ENCODE data around the gene PHYHD1. TPM values are rescaled to one million over a fixed set of nuclear protein-coding genes. Genes with fewer than 3 reads are reported as not detected.
A peak's percentile ranks its signal among the peaks of the same experiment; 100 is the strongest.

PHYHD1 gene
- total and polyA plus RNA-seq, 7 experiments from 2014 or later: 1.1 to 5.1 (median 3.1) TPM

DNA sequence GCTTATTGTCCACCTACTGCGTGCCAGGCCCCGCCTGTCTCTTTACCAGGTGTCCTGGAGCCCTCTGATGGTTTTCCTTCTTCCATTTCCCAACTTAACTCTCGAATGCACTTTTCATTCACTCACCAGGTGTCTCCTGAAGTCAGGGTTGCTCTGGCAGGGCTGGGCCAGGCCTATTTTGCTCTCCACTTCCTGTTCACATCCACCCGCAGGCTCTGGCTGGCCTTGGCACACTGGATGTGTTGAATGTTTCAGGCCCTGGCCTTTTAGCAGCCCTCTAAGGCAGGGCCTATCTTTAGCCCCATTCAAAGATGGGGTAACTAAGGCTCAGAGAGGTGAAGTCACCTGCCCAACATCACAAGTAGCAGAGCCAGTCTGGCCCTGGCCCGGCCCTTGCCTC is 22.4 kb upstream of the PHYHD1 start:
- H3K36me3 Mint-ChIP-seq: peaks cover 9 to 36% (median 22%) of the 10 kb centered on the region in 5 donors
- DNase-seq (peak in 1 of 9 donors; percentile 18), ATAC-seq (no peak)
- peak overlapping the region; percentile 89 for H3K27ac ChIP-seq (ENCODE audit: low read depth, low read length)
- H3K4me1 Mint-ChIP-seq: peaks cover 60 to 93% (median 81%) of the 10 kb centered on the region in 7 donors
- H3K27me3 Mint-ChIP-seq: no peaks in the 10 kb centered on the region
- POLR2A ChIA-PET: interaction anchor here (0.6 to 1.6 kb wide), 3 partner anchors 16 to 27 kb away, joined by 3 to 6 read pairs (median 5); no protein-coding TSS in a partner anchor
- no peak overlapping the region for H3K4me3 ChIP-seq (ENCODE audit: low read length)
- no peaks in the 10 kb centered on the region for H3K27me3 ChIP-seq (ENCODE audit: control insufficient read depth in 2 of 2, insufficient read depth in 2 of 2, low read length in 2 of 2)
- H3K4me1 ChIP-seq (ENCODE audit: control insufficient read depth in 2 of 2, insufficient read depth in 2 of 2, low read length in 2 of 2): peaks cover 70 to 87% of the 10 kb centered on the region in 2 donors
- intact Hi-C loops (cut with micrococcal nuclease): no loop called here
- no peaks in the 10 kb centered on the region for H3K9me3 ChIP-seq (ENCODE audit: control insufficient read depth in 2 of 3, low read length in 3 of 3)
- H3K27ac Mint-ChIP-seq: peak overlapping the region; percentile 85 to 98 (median 96)
- H3K4me3 Mint-ChIP-seq: peak overlapping the region; percentile 56 to 83 (median 74)
- CTCF ChIA-PET: interaction anchor here (0.6 to 1.7 kb wide), 4 partner anchors 17 to 261 kb away, joined by 3 to 6 read pairs (median 4); partner anchors contain the start of genes KYAT1 and LRRC8A
- H3K36me3 ChIP-seq (ENCODE audit: control insufficient read depth in 2 of 3, insufficient read depth in 3 of 3, low read length in 3 of 3): peaks cover 0 to 5% (median 4%) of the 10 kb centered on the region in 3 experiments
- H3K9me3 Mint-ChIP-seq: no peaks in the 10 kb centered on the region

DNA sequence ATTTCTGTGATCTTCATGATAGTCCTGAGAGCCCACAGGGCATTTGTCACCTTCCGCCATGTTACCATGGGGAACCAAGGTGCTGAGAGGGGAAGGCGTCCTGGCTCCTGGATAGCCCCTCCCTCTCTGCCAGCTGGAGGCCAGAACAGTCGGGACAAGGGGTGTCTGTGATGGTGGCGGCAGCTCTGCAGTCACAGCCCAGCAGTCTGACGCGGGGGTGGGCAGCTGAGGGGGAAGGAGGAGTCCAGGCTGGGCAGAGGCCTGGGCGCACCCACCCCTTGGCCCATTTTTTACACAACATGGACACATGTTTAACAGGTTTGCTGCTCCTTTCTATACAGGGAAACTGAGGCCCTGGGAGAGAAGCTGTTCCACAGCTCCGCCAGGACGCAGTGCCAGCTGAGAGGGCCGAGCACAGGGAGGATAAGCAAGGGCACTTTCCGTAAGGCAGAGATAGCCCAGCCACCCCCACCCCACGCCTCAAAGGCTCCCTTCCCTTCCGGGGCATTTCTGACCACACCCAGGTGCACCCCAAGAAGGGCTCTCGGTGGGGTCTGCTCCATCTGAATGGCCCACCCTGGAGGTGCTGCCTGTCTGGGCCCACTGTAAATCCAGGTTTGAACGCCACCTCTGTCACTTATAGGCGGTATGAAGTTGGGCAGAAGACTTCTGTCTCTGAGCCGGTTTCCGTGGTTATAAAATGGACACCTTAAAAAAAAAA is 21.8 kb upstream of the PHYHD1 start:
- H3K4me3 Mint-ChIP-seq: peak overlapping the region; percentile 69 to 83 (median 78)
- CTCF ChIA-PET: interaction anchor here (0.6 to 1.7 kb wide), 3 partner anchors 27 to 261 kb away, joined by 3 to 6 read pairs (median 4); no protein-coding TSS in a partner anchor
- peaks cover 58 to 94% (median 84%) of the 10 kb centered on the region in 7 donors for H3K4me1 Mint-ChIP-seq
- Histone ChIP-seq H3K9me3 (ENCODE audit: control insufficient read depth in 2 of 3, low read length in 3 of 3) (no peaks in the 10 kb centered on the region), H3K27me3 (ENCODE audit: control insufficient read depth in 2 of 2, insufficient read depth in 2 of 2, low read length in 2 of 2) (no peaks in the 10 kb centered on the region), H3K4me3 (ENCODE audit: low read length) (peak overlapping the region; percentile 26), H3K27ac (ENCODE audit: low read depth, low read length) (peak overlapping the region; percentile 89), H3K36me3 (ENCODE audit: control insufficient read depth in 2 of 3, insufficient read depth in 3 of 3, low read length in 3 of 3) (peaks cover 0 to 5% (median 4%) of the 10 kb centered on the region in 3 experiments), H3K4me1 (ENCODE audit: control insufficient read depth in 2 of 2, insufficient read depth in 2 of 2, low read length in 2 of 2) (peaks cover 76 to 90% of the 10 kb centered on the region in 2 donors)
- DNase-seq: no peak
- H3K36me3 Mint-ChIP-seq: peaks cover 9 to 33% (median 18%) of the 10 kb centered on the region in 5 donors
- intact Hi-C loops (cut with micrococcal nuclease): no loop called here
- H3K27ac Mint-ChIP-seq: peak overlapping the region; percentile 85 to 98 (median 96)
- POLR2A ChIA-PET: interaction anchor here (0.7 to 1.6 kb wide), 3 partner anchors 16 to 29 kb away, joined by 3 to 6 read pairs (median 5); no protein-coding TSS in a partner anchor
- H3K27me3 Mint-ChIP-seq: no peaks in the 10 kb centered on the region
- peak; percentile 0 for ATAC-seq
- no peaks in the 10 kb centered on the region for H3K9me3 Mint-ChIP-seq

DNA sequence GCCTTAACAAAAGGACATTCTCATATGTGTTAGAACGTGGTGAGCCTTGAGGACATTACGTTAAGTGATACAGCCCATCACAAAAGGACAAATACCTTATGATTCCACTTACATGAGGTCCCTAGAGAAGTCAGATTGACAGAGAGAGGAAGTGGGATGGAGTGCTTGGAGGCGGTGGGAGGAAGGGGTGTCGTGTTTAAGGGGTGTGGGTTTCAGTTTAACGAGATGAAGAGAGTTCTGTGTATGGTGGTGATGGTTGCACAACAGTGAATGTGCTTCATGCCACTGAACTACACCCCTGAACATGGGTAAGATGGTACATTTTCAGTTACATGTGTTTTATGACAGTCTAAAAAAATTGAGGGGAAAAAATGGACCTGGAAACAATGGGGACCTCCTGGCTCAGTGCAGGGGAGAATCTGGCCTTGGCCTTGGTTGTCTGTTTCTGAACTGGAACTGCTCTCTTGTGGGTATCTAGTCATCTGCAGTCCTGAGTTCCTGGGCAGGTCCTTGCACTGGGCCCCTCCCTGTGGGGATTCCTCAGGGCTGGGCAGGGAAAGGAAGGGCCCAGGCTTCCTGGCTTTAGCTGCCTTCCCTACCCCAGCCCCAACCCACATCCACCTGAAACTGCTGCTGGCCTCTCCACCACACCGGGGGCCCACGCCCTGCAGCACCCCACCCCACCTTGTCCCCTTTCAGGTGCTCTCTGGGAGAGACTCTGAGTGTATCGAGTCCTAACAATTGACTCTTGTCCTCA is 21.0 kb upstream of the PHYHD1 start:
- Histone ChIP-seq H3K4me1 (ENCODE audit: control insufficient read depth in 2 of 2, insufficient read depth in 2 of 2, low read length in 2 of 2) (peaks cover 78 to 89% of the 10 kb centered on the region in 2 donors), H3K9me3 (ENCODE audit: control insufficient read depth in 2 of 3, low read length in 3 of 3) (no peaks in the 10 kb centered on the region), H3K27ac (ENCODE audit: low read depth, low read length) (peak overlapping the region; percentile 89), H3K27me3 (ENCODE audit: control insufficient read depth in 2 of 2, insufficient read depth in 2 of 2, low read length in 2 of 2) (no peaks in the 10 kb centered on the region), H3K4me3 (ENCODE audit: low read length) (peak overlapping the region; percentile 26), H3K36me3 (ENCODE audit: control insufficient read depth in 2 of 3, insufficient read depth in 3 of 3, low read length in 3 of 3) (peaks cover 0 to 5% (median 4%) of the 10 kb centered on the region in 3 experiments)
- DNase-seq (peak in 7 of 9 donors; percentile 31 to 49 (median 37)), ATAC-seq (peak; percentile 17)
- Mint-ChIP-seq H3K9me3 (no peaks in the 10 kb centered on the region), H3K27ac (peak overlapping the region; percentile 85 to 98 (median 96)), H3K4me3 (peak overlapping the region; percentile 62 to 83 (median 78)), H3K4me1 (peaks cover 56 to 91% (median 80%) of the 10 kb centered on the region in 7 donors), H3K27me3 (no peaks in the 10 kb centered on the region), H3K36me3 (peaks cover 7 to 32% (median 17%) of the 10 kb centered on the region in 5 donors)
- intact Hi-C loops (cut with micrococcal nuclease): loop anchor here (5.0 kb wide), 3 partner anchors 138 to 347 kb away; partner anchors contain the start of genes MIGA2 (in 1 of the 2), SET (in 1 of the 2) and SPTAN1 (in 1 of the 2)
- ChIA-PET POLR2A (interaction anchor here (0.6 to 3.7 kb wide), 6 partner anchors 9 to 29 kb away, joined by 3 to 48 read pairs (median 4); partner anchors contain the start of genes KYAT1 and LRRC8A), CTCF (interaction anchor here (1.7 kb wide), 1 partner anchor 29 kb away, joined by 6 read pairs; no protein-coding TSS in a partner anchor)

DNA sequence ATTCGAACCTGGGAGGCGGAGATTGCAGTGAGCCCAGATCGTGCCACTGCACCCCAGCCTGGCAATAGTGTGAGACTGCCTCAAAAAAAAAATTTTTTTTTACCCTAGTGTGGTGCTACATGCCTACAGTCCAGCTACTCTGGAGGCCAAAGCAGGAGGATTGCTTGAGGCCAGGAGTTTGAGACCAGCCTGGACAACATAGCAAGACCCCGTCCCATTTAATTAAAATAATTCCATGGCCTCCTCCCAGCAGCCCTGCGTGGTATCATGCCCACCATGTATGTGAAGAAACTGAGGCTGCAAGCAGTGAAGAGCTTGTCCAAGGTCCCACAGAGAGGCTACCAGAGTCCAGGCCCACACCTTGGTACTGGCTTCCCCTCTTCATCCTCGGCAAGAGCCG is 19.4 kb upstream of the PHYHD1 start:
- peaks cover 65 to 73% of the 10 kb centered on the region in 2 donors for H3K4me1 ChIP-seq (ENCODE audit: control insufficient read depth in 2 of 2, insufficient read depth in 2 of 2, low read length in 2 of 2)

DNA sequence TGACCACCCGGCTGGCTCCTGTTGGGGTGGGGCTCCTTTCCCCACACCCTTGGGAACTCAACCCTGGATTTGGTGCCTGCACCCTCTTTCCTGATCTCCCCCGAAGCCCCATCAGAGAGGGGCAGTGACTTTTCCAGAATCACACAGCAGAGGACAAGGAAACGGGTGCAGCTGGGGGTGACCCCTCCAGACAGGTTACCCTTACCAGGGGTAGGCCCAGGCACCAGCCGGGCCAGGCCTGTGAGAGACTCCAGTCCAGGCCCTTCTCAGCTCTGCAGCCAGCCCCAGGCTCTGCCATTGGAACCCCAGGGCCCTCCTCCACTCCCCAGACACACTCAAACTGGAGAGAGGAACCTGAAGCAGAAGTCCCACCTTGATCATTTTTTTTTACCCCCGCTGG is 19.0 kb upstream of the PHYHD1 start:
- Histone ChIP-seq H3K9me3 (ENCODE audit: control insufficient read depth in 2 of 3, low read length in 3 of 3) (no peaks in the 10 kb centered on the region), H3K27ac (ENCODE audit: low read depth, low read length) (peak overlapping the region; percentile 89), H3K27me3 (ENCODE audit: control insufficient read depth in 2 of 2, insufficient read depth in 2 of 2, low read length in 2 of 2) (no peaks in the 10 kb centered on the region), H3K4me1 (ENCODE audit: control insufficient read depth in 2 of 2, insufficient read depth in 2 of 2, low read length in 2 of 2) (peaks cover 65 to 72% of the 10 kb centered on the region in 2 donors), H3K36me3 (ENCODE audit: control insufficient read depth in 2 of 3, insufficient read depth in 3 of 3, low read length in 3 of 3) (peaks cover 0 to 6% (median 0%) of the 10 kb centered on the region in 3 experiments), H3K4me3 (ENCODE audit: low read length) (peak overlapping the region; percentile 44)
- DNase-seq: no peak
- CTCF ChIA-PET: interaction anchor here (0.7 to 1.4 kb wide), 4 partner anchors 19 to 919 kb away, joined by 3 to 8 read pairs (median 4); partner anchors contain the start of genes KYAT1 and LRRC8A
- H3K9me3 Mint-ChIP-seq: no peaks in the 10 kb centered on the region
- peaks cover 36 to 84% (median 73%) of the 10 kb centered on the region in 7 donors for H3K4me1 Mint-ChIP-seq
- H3K27me3 Mint-ChIP-seq: no peaks in the 10 kb centered on the region
- intact Hi-C loops (cut with micrococcal nuclease): loop anchor here (1.0 to 5.0 kb wide), 12 partner anchors 9 to 531 kb away; partner anchors contain the start of genes DOLK (in 2 of the 2), LRRC8A (in 2 of the 2), MIGA2 (in 2 of the 2) and NUP188 (in 2 of the 2)
- H3K4me3 Mint-ChIP-seq: peak overlapping the region; percentile 76 to 87 (median 84)
- peaks cover 3 to 22% (median 8%) of the 10 kb centered on the region in 5 donors for H3K36me3 Mint-ChIP-seq
- peak overlapping the region; percentile 85 to 98 (median 96) for H3K27ac Mint-ChIP-seq
- POLR2A ChIA-PET: interaction anchor here (0.5 to 3.7 kb wide), 10 partner anchors 11 to 874 kb away, joined by 3 to 48 read pairs (median 5); partner anchors contain the start of genes ENDOG, KYAT1, LRRC8A and PHYHD1
- ATAC-seq: peak; percentile 8

More for the DNA sequence above, 19.4 kb upstream of the PHYHD1 start:
- DNase-seq (no peak), ATAC-seq (no peak)
- Histone ChIP-seq H3K27me3 (ENCODE audit: control insufficient read depth in 2 of 2, insufficient read depth in 2 of 2, low read length in 2 of 2) (no peaks in the 10 kb centered on the region), H3K27ac (ENCODE audit: low read depth, low read length) (peak overlapping the region; percentile 89), H3K9me3 (ENCODE audit: control insufficient read depth in 2 of 3, low read length in 3 of 3) (no peaks in the 10 kb centered on the region), H3K4me3 (ENCODE audit: low read length) (peak overlapping the region; percentile 44), H3K36me3 (ENCODE audit: control insufficient read depth in 2 of 3, insufficient read depth in 3 of 3, low read length in 3 of 3) (peaks cover 0 to 5% (median 0%) of the 10 kb centered on the region in 3 experiments)
- Mint-ChIP-seq H3K27ac (peak overlapping the region; percentile 85 to 98 (median 96)), H3K36me3 (peaks cover 4 to 23% (median 9%) of the 10 kb centered on the region in 5 donors), H3K27me3 (no peaks in the 10 kb centered on the region), H3K4me1 (peaks cover 40 to 84% (median 73%) of the 10 kb centered on the region in 7 donors), H3K9me3 (no peaks in the 10 kb centered on the region), H3K4me3 (peak overlapping the region in 4 of 10 donors; percentile 7 to 83 (median 60))
- POLR2A ChIA-PET: interaction anchor here (0.6 to 3.7 kb wide), 9 partner anchors 10 to 584 kb away, joined by 3 to 48 read pairs (median 7); partner anchors contain the start of genes ENDOG, KYAT1, LRRC8A and PHYHD1
- CTCF ChIA-PET: interaction anchor here (0.7 to 1.4 kb wide), 4 partner anchors 19 to 919 kb away, joined by 3 to 8 read pairs (median 4); partner anchors contain the start of genes KYAT1 and LRRC8A
- intact Hi-C loops (cut with micrococcal nuclease): loop anchor here (5.0 kb wide), 3 partner anchors 136 to 349 kb away; partner anchors contain the start of genes MIGA2 (in 1 of the 2), SET (in 1 of the 2) and SPTAN1 (in 1 of the 2)
